ENCODE measurements around the gene DPP6. TPM values are rescaled to one million over a fixed set of nuclear protein-coding genes. Genes with fewer than 3 reads are reported as not detected.

DPP6 gene
- total RNA-seq, 1 experiment from 2014 or later, result not detected

- Histone ChIP-seq H3K9me3 (no peaks in the 10 kb centered on the region), H3K27me3 (no peaks in the 10 kb centered on the region), H3K4me3 (no peak overlapping the region), H3K36me3 (no peaks in the 10 kb centered on the region)
- DNase-seq, result no peak
These were observed 531.3 kb downstream of the DPP6 start for GRCh38 chr7:154583454-154583853.

- H3K27me3 ChIP-seq, result no peaks in the 10 kb centered on the region
- H3K9me3 ChIP-seq, result no peaks in the 10 kb centered on the region
- H3K4me3 ChIP-seq, result no peak overlapping the region
- no peaks in the 10 kb centered on the region for H3K36me3 ChIP-seq
- DNase-seq, result peak; percentile 12
These were observed 532.4 kb downstream of the DPP6 start for GRCh38 chr7:154584352-154585252.

GRCh38 chr7:154587792-154588191, 535.6 kb downstream of the DPP6 start:
- H3K27me3 ChIP-seq, result no peaks in the 10 kb centered on the region
- H3K36me3 ChIP-seq, result no peaks in the 10 kb centered on the region
- no peaks in the 10 kb centered on the region for H3K9me3 ChIP-seq
- DNase-seq, result no peak
- no peak overlapping the region for H3K4me3 ChIP-seq

- Histone ChIP-seq H3K36me3 (no peaks in the 10 kb centered on the region), H3K4me3 (no peak overlapping the region), H3K9me3 (no peaks in the 10 kb centered on the region), H3K27me3 (no peaks in the 10 kb centered on the region)
- no peak for DNase-seq
These were observed 539.3 kb downstream of the DPP6 start for GRCh38 chr7:154591544-154591943.

GRCh38 chr7:154592388-154592787, 540.2 kb downstream of the DPP6 start:
- no peak for DNase-seq
- no peaks in the 10 kb centered on the region for H3K9me3 ChIP-seq
- H3K36me3 ChIP-seq, result no peaks in the 10 kb centered on the region
- H3K4me3 ChIP-seq, result no peak overlapping the region
- no peaks in the 10 kb centered on the region for H3K27me3 ChIP-seq

GRCh38 chr7:154598396-154598795, 546.2 kb downstream of the DPP6 start:
- no peaks in the 10 kb centered on the region for H3K9me3 ChIP-seq
- H3K27me3 ChIP-seq, result no peaks in the 10 kb centered on the region
- no peak for DNase-seq
- H3K4me3 ChIP-seq, result no peak overlapping the region
- H3K36me3 ChIP-seq, result no peaks in the 10 kb centered on the region

GRCh38 chr7:154598864-154599263, 546.7 kb downstream of the DPP6 start:
- no peak overlapping the region for H3K4me3 ChIP-seq
- H3K36me3 ChIP-seq, result no peaks in the 10 kb centered on the region
- no peak for DNase-seq
- H3K9me3 ChIP-seq, result no peaks in the 10 kb centered on the region
- no peaks in the 10 kb centered on the region for H3K27me3 ChIP-seq

- no peaks in the 10 kb centered on the region for H3K36me3 ChIP-seq
- no peaks in the 10 kb centered on the region for H3K9me3 ChIP-seq
- no peak for DNase-seq
- no peaks in the 10 kb centered on the region for H3K27me3 ChIP-seq
- no peak overlapping the region for H3K4me3 ChIP-seq
These were observed 558.7 kb downstream of the DPP6 start for GRCh38 chr7:154610903-154611302.

GRCh38 chr7:154613811-154614210, 561.6 kb downstream of the DPP6 start:
- H3K4me3 ChIP-seq, result no peak overlapping the region
- H3K27me3 ChIP-seq, result no peaks in the 10 kb centered on the region
- H3K36me3 ChIP-seq, result no peaks in the 10 kb centered on the region
- DNase-seq, result no peak
- no peaks in the 10 kb centered on the region for H3K9me3 ChIP-seq

GRCh38 chr7:154620141-154620755, 568.0 kb downstream of the DPP6 start:
- H3K4me3 ChIP-seq, result no peak overlapping the region
- H3K27me3 ChIP-seq, result no peaks in the 10 kb centered on the region
- no peaks in the 10 kb centered on the region for H3K36me3 ChIP-seq
- no peak for DNase-seq
- H3K9me3 ChIP-seq, result no peaks in the 10 kb centered on the region

- DNase-seq, result no peak
- H3K9me3 ChIP-seq, result no peaks in the 10 kb centered on the region
- H3K27me3 ChIP-seq, result no peaks in the 10 kb centered on the region
- H3K36me3 ChIP-seq, result no peaks in the 10 kb centered on the region
- no peak overlapping the region for H3K4me3 ChIP-seq
These were observed 571.2 kb downstream of the DPP6 start for GRCh38 chr7:154623399-154623798.

- DNase-seq, result no peak
- Histone ChIP-seq H3K36me3 (no peaks in the 10 kb centered on the region), H3K27me3 (no peaks in the 10 kb centered on the region), H3K4me3 (no peak overlapping the region), H3K9me3 (no peaks in the 10 kb centered on the region)
These were observed 575.6 kb downstream of the DPP6 start for GRCh38 chr7:154627646-154628290.

GRCh38 chr7:154628556-154628955, 576.4 kb downstream of the DPP6 start:
- DNase-seq, result no peak
- no peaks in the 10 kb centered on the region for H3K9me3 ChIP-seq

GRCh38 chr7:154631162-154631561, 579.0 kb downstream of the DPP6 start:
- Histone ChIP-seq H3K27me3 (no peaks in the 10 kb centered on the region), H3K9me3 (no peaks in the 10 kb centered on the region), H3K4me3 (no peak overlapping the region), H3K36me3 (no peaks in the 10 kb centered on the region)
- no peak for DNase-seq

More at GRCh38 chr7:154628556-154628955, 576.4 kb downstream of the DPP6 start:
- Histone ChIP-seq H3K27me3 (no peaks in the 10 kb centered on the region), H3K4me3 (no peak overlapping the region), H3K36me3 (no peaks in the 10 kb centered on the region)

- DNase-seq, result no peak
- Histone ChIP-seq H3K36me3 (no peaks in the 10 kb centered on the region), H3K27me3 (no peaks in the 10 kb centered on the region), H3K9me3 (no peaks in the 10 kb centered on the region), H3K4me3 (no peak overlapping the region)
These were observed 581.4 kb downstream of the DPP6 start for GRCh38 chr7:154633641-154634040.

- Histone ChIP-seq H3K36me3 (no peaks in the 10 kb centered on the region), H3K27me3 (no peaks in the 10 kb centered on the region), H3K4me3 (no peak overlapping the region), H3K9me3 (no peaks in the 10 kb centered on the region)
- no peak for DNase-seq
These were observed 586.1 kb downstream of the DPP6 start for GRCh38 chr7:154638286-154638685.

- Histone ChIP-seq H3K27me3 (no peaks in the 10 kb centered on the region), H3K36me3 (no peaks in the 10 kb centered on the region), H3K4me3 (no peak overlapping the region), H3K9me3 (no peaks in the 10 kb centered on the region)
- no peak for DNase-seq
These were observed 588.2 kb downstream of the DPP6 start for GRCh38 chr7:154640266-154640865.
